GM13976 (cell line): ENCODE measurements around the gene PPP4C.
"Not testable (repeated sequence)": the region's sequence is repeated elsewhere in the genome, so short reads cannot be mapped to it uniquely, and the experiment has no call there.

Source experiments
- DNase-seq: peaks from one replicate; pipeline ENCODE4 v3.0.0; 2012; ENCODE audit warnings: low spot score
- CTCF ChIP-seq: IDR thresholded peaks from 2 replicates; pipeline ENCODE4 v1.5.1; 2012; ENCODE audit warnings: borderline replicate concordance, mild to moderate bottlenecking; ENCODE audit not compliant: insufficient read depth; ENCODE audit errors: extremely low read depth, missing control alignments, control extremely low read depth
- in situ Hi-C: fragments of 300-500 bp; cut with MboI; formaldehyde crosslinking; loops from one replicate; pipeline ENCODE4 v1.12.0; 2022; ENCODE audit warnings: low sequenced_read_pairs, mixed read lengths, inconsistent platforms; ENCODE audit not compliant: unreplicated experiment

PPP4C gene

GRCh38 chr16:30117768-30118167 is 42.0 kb downstream of the PPP4C start:
- DNase-seq = no peak
- in situ Hi-C loops = loop anchor here (25.0 kb wide), 2 partner anchors 295 to 495 kb away; partner anchors contain the start of genes ZNF689 and ZNF771
- TF ChIP-seq CTCF = no peak

- no peak for TF ChIP-seq CTCF
- in situ Hi-C loops = loop anchor here (25.0 kb wide), 2 partner anchors 293 to 493 kb away; partner anchors contain the start of genes ZNF689 and ZNF771
- no peak for DNase-seq
These were observed 43.6 kb downstream of the PPP4C start for GRCh38 chr16:30119428-30119827.

DNA sequence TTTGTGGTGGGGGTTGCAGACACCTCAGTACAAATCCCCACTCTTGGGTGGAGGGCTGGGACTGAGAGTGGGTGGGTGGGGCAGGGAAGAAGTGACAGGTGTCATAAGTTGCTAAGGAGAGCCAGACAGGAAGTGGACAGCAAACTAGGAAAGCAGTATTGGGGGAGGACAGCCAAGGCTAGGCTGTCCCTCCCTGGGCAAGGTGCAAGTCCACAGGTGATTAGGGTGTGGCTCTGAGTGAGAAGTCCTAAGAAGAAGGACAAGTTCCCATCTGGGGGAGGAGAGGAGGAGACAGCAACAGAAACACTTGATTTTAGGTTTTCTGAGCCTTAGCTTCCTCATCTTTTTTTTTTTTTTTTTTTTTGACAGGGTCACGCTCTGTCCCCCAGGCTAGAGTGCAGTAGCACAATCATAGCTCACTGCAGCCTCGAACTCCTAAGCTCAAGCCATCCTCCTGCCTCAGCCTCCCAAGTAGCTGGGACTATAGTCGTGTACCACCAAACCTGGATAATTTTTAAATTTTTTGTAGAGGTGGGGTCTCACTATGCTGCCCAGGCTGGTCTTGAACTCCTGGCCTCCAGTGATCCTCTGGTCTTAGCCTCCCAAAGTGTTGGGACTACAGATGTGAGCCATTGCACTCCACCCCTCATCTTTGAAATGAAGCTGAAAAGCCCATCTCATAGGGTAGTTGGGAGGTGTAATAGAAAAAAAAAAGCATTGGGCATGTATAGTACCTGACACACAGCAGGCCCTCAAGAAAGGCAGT is 44.7 kb downstream of the PPP4C start:
- no peak for TF ChIP-seq CTCF
- in situ Hi-C loops = loop anchor here (25.0 kb wide), 2 partner anchors 292 to 492 kb away; partner anchors contain the start of genes ZNF689 and ZNF771
- DNase-seq = no peak

- in situ Hi-C loops = loop anchor here (25.0 kb wide), 2 partner anchors 290 to 490 kb away; partner anchors contain the start of genes ZNF689 and ZNF771
- no peak for DNase-seq
- no peak for TF ChIP-seq CTCF
These were observed 46.2 kb downstream of the PPP4C start for GRCh38 chr16:30121741-30122571.

DNA sequence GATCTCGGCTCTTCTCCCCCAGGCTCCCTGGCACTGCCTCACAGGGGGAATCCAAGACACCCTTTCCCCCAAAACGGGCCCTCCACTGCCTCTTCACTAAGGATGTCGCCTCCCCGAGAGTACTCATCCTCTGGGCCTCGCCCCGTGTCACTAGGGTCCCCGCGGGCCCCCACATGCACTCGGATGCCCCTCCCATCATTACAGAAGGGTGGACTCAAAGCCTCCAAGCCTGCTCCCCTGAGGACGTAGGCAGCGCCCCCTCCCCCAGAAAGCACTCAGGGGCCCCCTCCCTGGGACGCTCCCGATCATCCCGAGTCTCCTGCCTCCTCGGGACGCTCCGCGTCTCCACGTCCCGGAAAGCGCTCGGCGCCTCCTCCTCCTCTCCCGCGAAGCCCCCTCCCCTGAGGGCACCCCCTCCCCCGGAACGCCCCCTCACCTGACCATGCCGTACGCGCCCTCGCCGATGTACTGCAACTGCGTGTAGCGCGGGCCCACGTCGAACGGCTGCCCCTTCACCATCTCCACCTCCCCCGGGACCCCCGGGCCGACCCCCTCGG is 46.9 kb downstream of the PPP4C start:
- DNase-seq = peak; percentile 55
- in situ Hi-C loops = loop anchor here (25.0 kb wide), 2 partner anchors 290 to 490 kb away; partner anchors contain the start of genes ZNF689 and ZNF771
- TF ChIP-seq CTCF = no peak

DNA sequence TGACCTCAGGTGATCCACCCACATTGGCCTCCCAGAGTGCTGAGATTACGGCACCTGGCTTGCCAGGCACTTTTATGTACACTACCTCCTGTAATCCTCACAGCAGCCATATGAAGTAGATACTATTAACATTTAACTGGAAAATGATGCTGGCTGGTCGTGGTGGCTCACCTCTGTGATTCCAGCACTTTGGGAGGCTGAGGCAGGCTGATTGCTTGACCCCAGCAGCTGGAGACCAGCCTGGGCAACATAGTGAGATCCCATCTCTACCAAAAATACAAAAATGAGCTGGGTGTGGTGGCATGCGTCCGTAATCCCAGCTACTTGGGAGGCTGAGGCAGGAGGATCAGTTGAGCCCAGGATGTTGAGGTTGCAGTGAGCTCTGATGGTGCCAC is 49.2 kb downstream of the PPP4C start:
- in situ Hi-C loops = loop anchor here (25.0 kb wide), 2 partner anchors 287 to 487 kb away; partner anchors contain the start of genes ZNF689 and ZNF771
- no peak for TF ChIP-seq CTCF
- DNase-seq = no peak

DNA sequence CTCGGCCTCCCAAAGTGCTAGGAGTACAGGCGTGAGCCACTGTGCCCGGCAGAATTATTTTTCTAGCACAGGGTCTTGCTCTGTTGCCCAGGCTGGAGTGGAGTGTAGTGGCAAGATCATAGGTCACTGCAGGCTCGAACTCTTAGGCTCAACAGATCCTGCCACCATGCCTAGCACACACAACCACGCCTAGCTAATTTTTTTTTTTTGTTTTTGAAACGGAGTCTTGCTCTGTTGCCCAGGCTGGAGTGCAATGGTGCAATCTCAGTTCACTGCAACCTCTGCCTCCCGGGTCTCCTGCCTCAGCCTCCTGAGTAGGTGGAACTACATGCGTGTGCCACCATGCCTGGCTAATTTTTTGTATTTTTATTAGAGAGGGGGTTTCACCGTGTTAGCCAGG is 49.9 kb downstream of the PPP4C start:
- in situ Hi-C loops, DNase-seq: not testable (repeated sequence)
